NCI-H1092 (cell line): Measurements from ENCODE around the gene GRIN2B.
A peak's percentile ranks its signal among the peaks of the same experiment; 100 is the strongest.

ENCODE experiments used
- DNase-seq: peaks from one replicate; lab custom pipeline; 2025; lab: John Stamatoyannopoulos, UW

Gene GRIN2B

DNA sequence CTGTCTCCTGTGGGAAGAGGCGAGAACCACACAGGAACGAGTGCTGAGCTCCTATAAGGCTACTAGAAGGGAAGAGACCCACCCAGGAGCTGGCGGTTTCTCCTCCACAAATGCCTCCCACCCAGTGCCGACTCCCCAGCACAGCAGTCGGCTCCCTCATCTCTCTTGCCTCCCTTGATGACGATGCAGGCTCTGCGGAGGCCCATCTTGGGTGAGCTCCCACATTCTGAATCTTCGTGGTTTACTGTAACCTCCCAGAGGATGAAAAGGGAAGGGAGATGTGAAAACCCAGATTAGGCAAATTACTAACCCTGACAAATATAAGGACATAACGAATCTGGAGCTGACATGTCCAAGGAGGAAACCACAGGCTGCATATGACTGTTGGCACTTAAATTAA is 23.8 kb downstream of the GRIN2B start:
- no peak for DNase-seq

DNA sequence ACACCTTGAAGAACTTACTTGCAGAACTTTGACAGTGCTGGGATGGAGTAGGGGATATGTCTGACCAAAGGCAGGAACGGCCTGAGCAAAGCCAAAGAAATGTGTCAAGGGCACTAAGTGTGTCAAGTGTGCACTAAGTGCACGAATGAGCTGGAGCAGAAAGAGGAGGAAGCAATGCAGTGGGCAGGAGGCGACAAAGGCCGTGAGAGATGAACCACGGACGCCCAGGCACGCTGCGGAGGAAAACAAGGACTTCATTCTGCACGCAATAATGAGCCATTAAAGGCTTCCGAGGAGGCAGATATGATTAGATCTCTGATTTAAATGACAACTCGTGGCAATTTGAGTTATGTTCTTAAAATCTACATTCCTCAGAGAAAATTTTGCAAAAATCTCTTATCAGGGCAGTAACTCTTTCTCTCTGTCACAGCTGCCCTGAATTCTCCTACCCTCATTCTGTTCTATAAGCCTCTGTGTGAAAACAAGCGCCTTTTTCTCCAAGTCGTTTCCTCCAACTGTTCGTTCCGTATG is 25.3 kb downstream of the GRIN2B start:
- no peak for DNase-seq

DNA sequence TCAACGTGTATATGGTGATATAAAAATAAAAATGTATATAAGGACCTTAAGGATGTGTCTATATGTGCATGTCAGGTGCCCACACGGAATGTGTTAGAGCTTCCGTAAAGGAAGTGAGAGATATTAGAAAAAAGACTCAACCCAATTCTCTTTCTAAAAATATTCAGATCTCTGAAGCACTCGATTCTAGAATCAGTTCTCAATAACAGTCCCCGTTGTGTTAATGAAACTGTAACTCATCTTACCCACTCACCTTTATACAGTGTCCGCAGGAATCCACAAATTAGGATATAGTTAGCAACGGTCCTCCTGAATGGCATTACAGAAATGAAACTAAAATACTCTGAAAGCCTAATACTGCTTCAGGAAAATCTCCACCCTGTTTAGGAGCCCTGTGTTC is 29.3 kb downstream of the GRIN2B start:
- DNase-seq: no peak

DNA sequence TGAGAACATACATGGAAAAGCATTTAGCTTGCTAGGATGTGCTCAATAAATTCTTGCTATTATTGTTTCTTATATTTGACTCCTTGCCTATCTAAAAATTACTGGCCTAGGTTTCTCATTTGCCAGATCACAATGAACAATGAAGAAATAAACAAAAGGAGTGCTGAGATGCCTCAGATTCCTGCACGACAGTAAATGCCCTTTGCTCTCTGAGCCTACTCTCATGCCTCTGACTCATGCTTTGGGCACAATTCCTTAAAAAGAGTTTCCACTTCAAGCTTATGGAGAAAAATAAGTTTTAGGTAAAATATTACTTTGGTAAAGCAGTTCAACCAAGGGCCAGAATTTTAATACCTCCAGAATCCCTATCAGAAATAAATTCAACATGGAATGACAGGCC is 30.9 kb downstream of the GRIN2B start:
- no peak for DNase-seq

DNA sequence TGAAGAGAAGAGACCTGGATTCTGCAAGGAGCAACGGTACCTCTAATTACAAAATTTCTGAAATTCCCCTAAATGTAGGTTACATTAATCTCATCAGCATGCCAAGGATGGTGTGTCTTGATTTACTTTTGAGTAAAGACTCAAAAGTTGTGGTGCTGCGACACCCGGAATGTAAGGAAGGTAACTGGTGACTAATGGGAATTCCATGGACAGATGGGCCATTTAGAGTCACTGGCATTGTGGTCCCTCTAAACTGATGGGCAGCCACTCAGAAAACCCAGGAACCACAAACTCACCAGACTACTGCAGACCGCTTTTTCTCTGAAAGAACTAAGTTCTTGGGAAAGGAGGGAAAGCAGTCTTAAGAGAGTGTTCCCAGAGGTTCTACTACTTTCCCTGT is 32.8 kb downstream of the GRIN2B start:
- no peak for DNase-seq

DNA sequence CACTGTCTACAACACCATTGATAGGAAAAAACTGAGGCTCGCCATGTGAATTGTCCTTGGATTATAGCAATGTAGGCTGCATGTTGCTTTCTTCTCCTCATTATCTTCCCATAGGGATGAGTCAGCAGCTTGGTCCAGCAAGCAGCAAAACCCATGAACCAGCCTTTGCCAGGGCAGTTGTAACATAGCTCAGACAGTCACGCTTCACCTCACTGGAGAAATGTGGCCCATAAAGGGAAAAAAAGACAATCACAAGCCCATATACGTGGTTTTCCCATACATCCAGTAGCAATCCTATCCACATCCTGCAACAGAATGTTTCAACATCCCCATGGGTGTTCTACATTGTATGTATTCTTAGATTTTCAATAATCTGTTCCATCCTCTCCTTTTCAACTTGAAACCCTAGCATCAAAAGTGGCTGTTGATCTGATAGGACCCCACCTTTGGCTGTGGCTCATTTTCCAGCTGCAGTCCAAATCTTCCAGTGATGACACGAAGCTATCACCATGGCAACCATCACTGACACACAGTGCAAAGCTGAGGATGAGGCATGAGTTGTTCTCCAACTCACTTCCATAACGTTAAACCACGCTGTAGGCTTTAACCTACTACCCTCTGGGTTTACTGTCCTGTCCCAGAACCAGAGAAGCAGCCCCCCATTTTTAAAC is 34.0 kb downstream of the GRIN2B start:
- DNase-seq: no peak

DNA sequence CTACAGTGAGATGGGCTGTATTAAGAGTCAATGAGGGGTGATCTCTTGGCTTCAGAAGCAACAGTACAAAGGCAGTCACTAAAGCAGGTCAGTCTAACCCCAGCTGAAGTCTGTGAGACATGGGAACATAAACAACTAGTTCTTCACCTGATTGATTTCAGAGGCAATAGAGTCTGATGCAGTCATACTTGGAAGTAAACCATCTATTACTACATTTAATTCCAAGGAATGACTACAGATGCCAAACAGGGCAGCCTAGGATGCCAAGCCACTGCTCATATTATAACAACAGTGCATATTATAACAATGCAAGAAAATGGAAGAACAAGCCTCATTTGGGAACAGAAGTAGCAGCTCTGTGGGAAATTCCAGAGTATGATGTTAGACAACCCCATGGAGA is 35.8 kb downstream of the GRIN2B start:
- no peak for DNase-seq

DNA sequence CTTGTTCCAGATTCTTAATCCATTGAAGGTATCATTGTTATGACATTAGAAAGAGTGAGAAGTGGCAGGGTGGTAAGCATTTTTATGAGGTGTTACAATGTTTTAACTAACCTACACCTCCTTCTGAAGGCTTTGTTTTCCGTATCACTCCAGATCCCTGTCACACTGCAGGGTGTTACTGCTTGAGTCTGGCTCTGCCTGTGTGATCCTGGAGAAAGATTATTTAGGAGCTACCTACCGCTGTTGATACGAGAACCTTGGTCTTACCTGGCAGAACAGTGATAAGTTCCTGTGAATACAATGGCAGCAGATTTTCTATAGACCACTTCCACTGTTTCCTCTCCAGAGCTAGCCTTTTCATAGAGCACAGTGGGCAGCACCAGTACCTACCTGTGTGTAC is 36.2 kb downstream of the GRIN2B start:
- DNase-seq: no peak

DNA sequence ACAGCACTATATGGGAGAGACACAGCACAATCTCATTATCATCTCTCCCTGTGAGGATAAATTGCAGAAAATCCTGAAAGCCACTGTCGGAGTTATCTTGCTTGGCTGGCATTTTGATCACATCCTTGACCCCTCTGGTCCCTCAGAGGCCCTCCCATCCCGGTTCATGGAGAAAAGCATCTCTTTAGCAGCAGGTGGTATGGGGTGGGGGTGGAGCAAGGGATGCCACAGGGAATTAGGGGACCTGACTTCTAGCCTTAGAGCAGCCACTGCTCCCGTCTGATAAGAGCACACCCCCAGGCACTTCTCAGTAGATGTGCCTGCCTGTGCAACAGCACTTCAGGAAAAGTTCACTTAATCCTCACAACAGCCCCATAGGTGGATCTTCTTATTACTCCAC is 38.6 kb downstream of the GRIN2B start:
- no peak for DNase-seq

DNA sequence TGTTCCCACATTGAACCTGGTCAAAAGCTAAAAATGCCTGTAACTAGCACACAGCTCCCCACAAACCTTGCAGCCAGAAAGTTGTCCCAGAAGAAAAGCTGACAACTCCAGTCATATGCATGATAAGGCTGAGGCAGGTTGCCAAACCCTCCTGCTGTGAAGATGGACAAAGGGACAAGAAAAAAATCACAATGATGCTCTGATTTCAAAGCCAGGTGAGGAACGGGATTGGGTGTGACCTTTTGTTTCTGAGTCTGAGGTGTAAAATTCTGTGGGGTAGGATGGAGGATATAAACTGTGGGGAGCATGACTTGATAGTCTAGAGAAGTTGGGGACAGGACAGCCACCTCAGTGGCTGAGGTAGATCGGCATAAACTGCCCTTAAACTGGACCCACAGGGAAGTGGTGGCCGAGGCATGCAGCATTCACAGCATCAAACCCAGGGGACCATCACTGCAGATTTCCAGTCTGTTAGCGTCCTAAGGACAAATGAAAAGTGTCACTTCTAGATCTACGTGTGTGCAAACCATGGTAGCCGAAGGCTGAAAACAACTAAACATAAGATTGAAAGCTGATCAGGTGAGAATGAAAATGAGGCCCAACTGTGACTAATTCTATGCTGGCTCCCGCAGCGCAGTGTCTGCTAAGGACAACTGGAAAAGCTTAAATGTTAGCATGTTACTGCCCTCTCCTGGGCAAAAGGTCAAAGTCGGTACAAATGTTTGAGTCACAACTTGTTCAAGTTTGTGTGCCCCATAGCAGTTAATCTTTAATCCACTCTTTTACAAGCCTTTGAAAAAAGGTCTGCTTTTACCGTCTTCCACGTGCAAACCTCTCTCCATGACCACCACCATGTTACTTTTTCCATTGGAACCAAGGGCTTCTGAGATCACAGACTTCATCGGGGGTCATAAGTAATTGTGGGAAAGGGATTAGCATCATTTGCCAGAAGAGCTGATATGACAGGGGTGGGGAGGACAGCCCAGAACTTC is 39.8 kb downstream of the GRIN2B start:
- DNase-seq: peak; percentile 61

DNA sequence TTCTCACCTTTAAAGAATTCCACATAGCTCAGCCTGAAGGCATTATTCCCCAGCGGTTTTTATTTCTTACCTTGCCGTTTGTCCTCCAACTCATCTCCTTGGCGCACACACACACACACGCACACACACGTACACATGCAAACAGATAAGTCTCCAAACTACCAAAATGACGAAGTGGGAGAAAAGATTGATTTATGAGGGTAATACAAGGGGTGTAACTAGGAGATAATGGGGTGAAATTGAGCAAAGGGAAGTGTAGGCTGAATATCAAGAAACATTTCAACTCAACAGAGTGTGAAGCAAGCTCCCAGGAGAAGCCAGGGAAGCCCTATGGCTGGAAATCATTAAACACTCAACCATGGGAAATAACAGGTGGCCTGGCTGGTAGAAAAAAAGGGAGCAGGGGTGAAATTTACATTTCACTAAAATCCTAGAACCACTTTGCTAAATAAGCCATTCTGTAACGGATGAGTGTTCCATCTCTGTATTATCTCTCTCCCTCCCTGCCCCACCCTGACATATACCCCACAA is 41.0 kb downstream of the GRIN2B start:
- no peak for DNase-seq

DNA sequence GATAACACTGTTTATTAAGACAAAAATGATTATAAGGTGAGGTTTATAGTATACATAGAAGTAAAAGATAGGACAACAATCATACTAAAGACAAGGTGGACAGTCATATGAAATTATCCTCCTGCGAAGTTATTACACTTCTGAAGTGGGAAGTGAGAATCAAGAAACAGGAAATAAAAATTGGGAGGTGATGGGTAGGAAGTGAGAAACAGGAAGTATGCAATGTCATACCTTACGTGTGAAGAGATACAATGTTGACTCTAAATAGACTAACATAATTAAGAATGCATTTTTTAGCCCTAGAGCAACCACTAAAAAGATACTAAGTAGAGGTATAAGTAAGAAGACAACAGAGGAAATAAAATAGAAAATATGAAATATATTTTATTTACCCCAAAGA is 43.7 kb downstream of the GRIN2B start:
- DNase-seq: no peak

DNA sequence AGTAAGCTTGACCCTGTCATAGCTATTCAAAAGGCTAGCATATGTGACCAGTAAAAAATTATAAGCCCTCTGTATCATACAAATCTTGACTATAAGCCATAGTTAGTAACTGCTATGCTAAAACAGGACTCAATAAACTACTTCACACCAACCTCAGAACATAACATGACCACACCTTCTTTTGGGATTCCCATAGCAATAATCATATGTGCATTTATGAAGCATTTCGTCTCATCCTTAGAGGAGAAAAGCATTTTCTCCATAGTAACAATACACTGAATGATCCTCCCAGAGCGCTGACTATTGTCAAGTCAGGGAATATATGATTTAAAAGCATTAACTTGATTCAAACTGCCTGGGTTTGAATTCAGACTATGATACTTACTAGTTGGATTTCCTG is 46.2 kb downstream of the GRIN2B start:
- no peak for DNase-seq
